SK-N-SH treated with all-trans-retinoic acid at 6 μM for 48 hours (cell line): ENCODE measurements around the gene NUB1.

Experiments
- ATAC-seq: fragments of 200-7000 bp; cut with Tn5 transposase; 3 replicates; pipeline ENCODE4 v1.9.1; 2020; ENCODE audit warnings: mild to moderate bottlenecking, moderate library complexity
- ARNTL ChIP-seq: fragments of 450-650 bp; formaldehyde crosslinking; IDR thresholded peaks from 2 replicates; pipeline ENCODE4 v1.5.0; 2020; ENCODE audit warnings: low read depth, mild to moderate bottlenecking, moderate library complexity, borderline replicate concordance
- BACH2 ChIP-seq: fragments of 250-450 bp; sonication (Bioruptor Pico); IDR thresholded peaks from 2 replicates; pipeline ENCODE4 v1.9.0; 2021; ENCODE audit warnings: mild to moderate bottlenecking, borderline replicate concordance
- CSDC2 ChIP-seq: fragments of 250-450 bp; sonication (Bioruptor Pico); IDR thresholded peaks from 2 replicates; pipeline ENCODE4 v1.5.0; 2020; ENCODE audit warnings: mild to moderate bottlenecking, moderate library complexity
- ESRRG ChIP-seq: fragments of 250-450 bp; sonication (Bioruptor Pico); IDR thresholded peaks from 2 replicates; pipeline ENCODE4 v1.6.1; 2021; ENCODE audit warnings: mild to moderate bottlenecking
- GLIS3 ChIP-seq: fragments of 250-450 bp; sonication (Bioruptor Pico); IDR thresholded peaks from 2 replicates; pipeline ENCODE4 v1.5.0; 2020; ENCODE audit warnings: mild to moderate bottlenecking, moderate library complexity
- ISL1 ChIP-seq: fragments of 250-450 bp; sonication (Bioruptor Pico); IDR thresholded peaks from 2 replicates; pipeline ENCODE4 v2.1.2; 2022; ENCODE audit warnings: mild to moderate bottlenecking, moderate library complexity
- OSR1 ChIP-seq: fragments of 250-450 bp; sonication (Bioruptor Pico); IDR thresholded peaks from 2 replicates; pipeline ENCODE4 v1.8.0; 2022; ENCODE audit warnings: moderate library complexity, mild to moderate bottlenecking, inconsistent platforms
- PPARA ChIP-seq: fragments of 250-450 bp; sonication (Bioruptor Pico); IDR thresholded peaks from 2 replicates; pipeline ENCODE4 v1.5.0; 2020; ENCODE audit warnings: mild to moderate bottlenecking, borderline replicate concordance
- RARB ChIP-seq: fragments of 250-450 bp; sonication (Bioruptor Pico); IDR thresholded peaks from 2 replicates; pipeline ENCODE4 v1.8.0; 2021; ENCODE audit warnings: mild to moderate bottlenecking, moderate library complexity
- SNAI2 ChIP-seq: fragments of 250-450 bp; sonication (Bioruptor Pico); IDR thresholded peaks from 2 replicates; pipeline ENCODE4 v1.5.0; 2020; ENCODE audit warnings: mild to moderate bottlenecking, moderate library complexity
- TOX ChIP-seq: fragments of 250-450 bp; sonication (Bioruptor Pico); IDR thresholded peaks from 2 replicates; pipeline ENCODE4 v1.8.0; 2021; ENCODE audit warnings: mild to moderate bottlenecking, moderate library complexity, borderline replicate concordance
- ZC3H10 ChIP-seq: fragments of 250-450 bp; sonication (Bioruptor Pico); IDR thresholded peaks from 2 replicates; pipeline ENCODE4 v1.5.1; 2021; ENCODE audit warnings: mild to moderate bottlenecking, moderate library complexity
- ZFP3 ChIP-seq: fragments of 250-450 bp; sonication (Bioruptor Pico); IDR thresholded peaks from 2 replicates; pipeline ENCODE4 v1.5.0; 2020; ENCODE audit warnings: mild to moderate bottlenecking, moderate library complexity
- ZFP30 ChIP-seq: fragments of 450-650 bp; formaldehyde crosslinking; IDR thresholded peaks from 2 replicates; pipeline ENCODE4 v1.5.0; 2022; ENCODE audit warnings: mild to moderate bottlenecking, moderate library complexity
- ZNF565 ChIP-seq: fragments of 450-650 bp; formaldehyde crosslinking; conservative IDR thresholded peaks from 2 replicates; pipeline ENCODE4 v1.5.0; 2020; ENCODE audit warnings: low read depth, mild to moderate bottlenecking, moderate library complexity
- ZNF70 ChIP-seq: fragments of 450-650 bp; formaldehyde crosslinking; IDR thresholded peaks from 2 replicates; pipeline ENCODE4 v1.5.0; 2020; ENCODE audit warnings: mild to moderate bottlenecking, moderate library complexity
- ZNF8 ChIP-seq: fragments of 450-650 bp; formaldehyde crosslinking; IDR thresholded peaks from 2 replicates; pipeline ENCODE4 v1.5.0; 2020; ENCODE audit warnings: mild to moderate bottlenecking, moderate library complexity
- TF ChIP-seq, protein P1 (sequence below): fragments of 250-450 bp; sonication (Bioruptor Pico); IDR thresholded peaks from 2 replicates; pipeline ENCODE4 v1.5.1; 2021; ENCODE audit warnings: mild to moderate bottlenecking, moderate library complexity
- TF ChIP-seq, protein P2 (sequence below): fragments of 250-450 bp; sonication (Bioruptor Pico); IDR thresholded peaks from 2 replicates; pipeline ENCODE4 v1.5.1; 2020; ENCODE audit warnings: low read depth, mild to moderate bottlenecking, moderate library complexity
- TF ChIP-seq, protein P3 (sequence below): fragments of 250-450 bp; sonication (Bioruptor Pico); IDR thresholded peaks from 2 replicates; pipeline ENCODE4 v1.8.0; 2021; ENCODE audit warnings: low read depth, mild to moderate bottlenecking, moderate library complexity, borderline replicate concordance
- TF ChIP-seq, protein P4 (sequence below): fragments of 250-450 bp; sonication (Bioruptor Pico); IDR thresholded peaks from 2 replicates; pipeline ENCODE4 v1.5.0; 2020; ENCODE audit warnings: mild to moderate bottlenecking, moderate library complexity
- TF ChIP-seq, protein P5 (sequence below): fragments of 250-450 bp; sonication (Bioruptor Pico); IDR thresholded peaks from 2 replicates; pipeline ENCODE4 v1.8.0; 2020; ENCODE audit warnings: mild to moderate bottlenecking, moderate library complexity, borderline replicate concordance

NUB1 gene

DNA sequence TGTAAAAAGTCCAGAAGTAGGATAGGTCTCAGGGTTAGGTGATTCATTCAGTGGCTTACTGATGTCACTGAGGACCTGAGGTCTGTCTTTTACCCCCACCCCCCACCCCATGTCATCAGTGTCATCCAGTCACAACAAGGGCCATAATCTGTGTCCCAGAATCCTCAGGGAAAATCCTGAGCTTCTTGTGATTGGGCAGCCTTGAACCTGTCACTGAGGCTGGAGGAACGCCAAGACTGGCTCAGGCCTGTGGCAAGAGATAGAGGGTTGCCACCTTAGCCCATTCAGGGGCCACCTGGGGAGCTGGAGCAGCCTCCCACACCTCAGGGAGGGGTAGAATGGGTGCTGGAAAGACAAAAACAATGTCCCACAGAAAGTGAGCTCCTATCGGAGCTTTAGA is 29.7 kb downstream of the NUB1 start:
- no peak for ATAC-seq
- TF ChIP-seq SNAI2 (CRISPR knock-in tag), result no peak
- no peak for TF ChIP-seq ZC3H10 (CRISPR knock-in tag)
- TF ChIP-seq, protein P1, sequence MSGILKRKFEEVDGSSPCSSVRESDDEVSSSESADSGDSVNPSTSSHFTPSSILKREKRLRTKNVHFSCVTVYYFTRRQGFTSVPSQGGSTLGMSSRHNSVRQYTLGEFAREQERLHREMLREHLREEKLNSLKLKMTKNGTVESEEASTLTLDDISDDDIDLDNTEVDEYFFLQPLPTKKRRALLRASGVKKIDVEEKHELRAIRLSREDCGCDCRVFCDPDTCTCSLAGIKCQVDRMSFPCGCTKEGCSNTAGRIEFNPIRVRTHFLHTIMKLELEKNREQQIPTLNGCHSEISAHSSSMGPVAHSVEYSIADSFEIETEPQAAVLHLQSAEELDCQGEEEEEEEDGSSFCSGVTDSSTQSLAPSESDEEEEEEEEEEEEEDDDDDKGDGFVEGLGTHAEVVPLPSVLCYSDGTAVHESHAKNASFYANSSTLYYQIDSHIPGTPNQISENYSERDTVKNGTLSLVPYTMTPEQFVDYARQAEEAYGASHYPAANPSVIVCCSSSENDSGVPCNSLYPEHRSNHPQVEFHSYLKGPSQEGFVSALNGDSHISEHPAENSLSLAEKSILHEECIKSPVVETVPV, result no peak
- no peak for TF ChIP-seq CSDC2 (CRISPR knock-in tag)
- TF ChIP-seq ZFP3 (CRISPR knock-in tag), result no peak
- no peak for TF ChIP-seq RARB (CRISPR knock-in tag)
- TF ChIP-seq, protein P2, sequence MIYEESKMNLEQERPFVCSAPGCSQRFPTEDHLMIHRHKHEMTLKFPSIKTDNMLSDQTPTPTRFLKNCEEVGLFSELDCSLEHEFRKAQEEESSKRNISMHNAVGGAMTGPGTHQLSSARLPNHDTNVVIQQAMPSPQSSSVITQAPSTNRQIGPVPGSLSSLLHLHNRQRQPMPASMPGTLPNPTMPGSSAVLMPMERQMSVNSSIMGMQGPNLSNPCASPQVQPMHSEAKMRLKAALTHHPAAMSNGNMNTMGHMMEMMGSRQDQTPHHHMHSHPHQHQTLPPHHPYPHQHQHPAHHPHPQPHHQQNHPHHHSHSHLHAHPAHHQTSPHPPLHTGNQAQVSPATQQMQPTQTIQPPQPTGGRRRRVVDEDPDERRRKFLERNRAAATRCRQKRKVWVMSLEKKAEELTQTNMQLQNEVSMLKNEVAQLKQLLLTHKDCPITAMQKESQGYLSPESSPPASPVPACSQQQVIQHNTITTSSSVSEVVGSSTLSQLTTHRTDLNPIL (CRISPR knock-in tag), result no peak
- TF ChIP-seq ARNTL (CRISPR knock-in tag), result no peak
- no peak for TF ChIP-seq ZNF565 (CRISPR knock-in tag)
- no peak for TF ChIP-seq ESRRG (CRISPR knock-in tag)
- TF ChIP-seq ZNF8, result no peak
- TF ChIP-seq, protein P3, sequence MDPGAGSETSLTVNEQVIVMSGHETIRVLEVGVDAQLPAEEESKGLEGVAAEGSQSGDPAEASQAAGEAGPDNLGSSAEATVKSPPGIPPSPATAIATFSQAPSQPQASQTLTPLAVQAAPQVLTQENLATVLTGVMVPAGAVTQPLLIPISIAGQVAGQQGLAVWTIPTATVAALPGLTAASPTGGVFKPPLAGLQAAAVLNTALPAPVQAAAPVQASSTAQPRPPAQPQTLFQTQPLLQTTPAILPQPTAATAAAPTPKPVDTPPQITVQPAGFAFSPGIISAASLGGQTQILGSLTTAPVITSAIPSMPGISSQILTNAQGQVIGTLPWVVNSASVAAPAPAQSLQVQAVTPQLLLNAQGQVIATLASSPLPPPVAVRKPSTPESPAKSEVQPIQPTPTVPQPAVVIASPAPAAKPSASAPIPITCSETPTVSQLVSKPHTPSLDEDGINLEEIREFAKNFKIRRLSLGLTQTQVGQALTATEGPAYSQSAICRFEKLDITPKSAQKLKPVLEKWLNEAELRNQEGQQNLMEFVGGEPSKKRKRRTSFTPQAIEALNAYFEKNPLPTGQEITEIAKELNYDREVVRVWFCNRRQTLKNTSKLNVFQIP, result no peak
- TF ChIP-seq PPARA (CRISPR knock-in tag), result no peak
- TF ChIP-seq GLIS3 (CRISPR knock-in tag), result no peak
- no peak for TF ChIP-seq BACH2 (CRISPR knock-in tag)
- TF ChIP-seq, protein P4, sequence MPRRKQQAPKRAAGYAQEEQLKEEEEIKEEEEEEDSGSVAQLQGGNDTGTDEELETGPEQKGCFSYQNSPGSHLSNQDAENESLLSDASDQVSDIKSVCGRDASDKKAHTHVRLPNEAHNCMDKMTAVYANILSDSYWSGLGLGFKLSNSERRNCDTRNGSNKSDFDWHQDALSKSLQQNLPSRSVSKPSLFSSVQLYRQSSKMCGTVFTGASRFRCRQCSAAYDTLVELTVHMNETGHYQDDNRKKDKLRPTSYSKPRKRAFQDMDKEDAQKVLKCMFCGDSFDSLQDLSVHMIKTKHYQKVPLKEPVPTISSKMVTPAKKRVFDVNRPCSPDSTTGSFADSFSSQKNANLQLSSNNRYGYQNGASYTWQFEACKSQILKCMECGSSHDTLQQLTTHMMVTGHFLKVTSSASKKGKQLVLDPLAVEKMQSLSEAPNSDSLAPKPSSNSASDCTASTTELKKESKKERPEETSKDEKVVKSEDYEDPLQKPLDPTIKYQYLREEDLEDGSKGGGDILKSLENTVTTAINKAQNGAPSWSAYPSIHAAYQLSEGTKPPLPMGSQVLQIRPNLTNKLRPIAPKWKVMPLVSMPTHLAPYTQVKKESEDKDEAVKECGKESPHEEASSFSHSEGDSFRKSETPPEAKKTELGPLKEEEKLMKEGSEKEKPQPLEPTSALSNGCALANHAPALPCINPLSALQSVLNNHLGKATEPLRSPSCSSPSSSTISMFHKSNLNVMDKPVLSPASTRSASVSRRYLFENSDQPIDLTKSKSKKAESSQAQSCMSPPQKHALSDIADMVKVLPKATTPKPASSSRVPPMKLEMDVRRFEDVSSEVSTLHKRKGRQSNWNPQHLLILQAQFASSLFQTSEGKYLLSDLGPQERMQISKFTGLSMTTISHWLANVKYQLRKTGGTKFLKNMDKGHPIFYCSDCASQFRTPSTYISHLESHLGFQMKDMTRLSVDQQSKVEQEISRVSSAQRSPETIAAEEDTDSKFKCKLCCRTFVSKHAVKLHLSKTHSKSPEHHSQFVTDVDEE (CRISPR knock-in tag), result no peak
- TF ChIP-seq, protein P5, sequence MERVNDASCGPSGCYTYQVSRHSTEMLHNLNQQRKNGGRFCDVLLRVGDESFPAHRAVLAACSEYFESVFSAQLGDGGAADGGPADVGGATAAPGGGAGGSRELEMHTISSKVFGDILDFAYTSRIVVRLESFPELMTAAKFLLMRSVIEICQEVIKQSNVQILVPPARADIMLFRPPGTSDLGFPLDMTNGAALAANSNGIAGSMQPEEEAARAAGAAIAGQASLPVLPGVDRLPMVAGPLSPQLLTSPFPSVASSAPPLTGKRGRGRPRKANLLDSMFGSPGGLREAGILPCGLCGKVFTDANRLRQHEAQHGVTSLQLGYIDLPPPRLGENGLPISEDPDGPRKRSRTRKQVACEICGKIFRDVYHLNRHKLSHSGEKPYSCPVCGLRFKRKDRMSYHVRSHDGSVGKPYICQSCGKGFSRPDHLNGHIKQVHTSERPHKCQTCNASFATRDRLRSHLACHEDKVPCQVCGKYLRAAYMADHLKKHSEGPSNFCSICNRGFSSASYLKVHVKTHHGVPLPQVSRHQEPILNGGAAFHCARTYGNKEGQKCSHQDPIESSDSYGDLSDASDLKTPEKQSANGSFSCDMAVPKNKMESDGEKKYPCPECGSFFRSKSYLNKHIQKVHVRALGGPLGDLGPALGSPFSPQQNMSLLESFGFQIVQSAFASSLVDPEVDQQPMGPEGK (CRISPR knock-in tag), result no peak
- no peak for TF ChIP-seq ZFP30

DNA sequence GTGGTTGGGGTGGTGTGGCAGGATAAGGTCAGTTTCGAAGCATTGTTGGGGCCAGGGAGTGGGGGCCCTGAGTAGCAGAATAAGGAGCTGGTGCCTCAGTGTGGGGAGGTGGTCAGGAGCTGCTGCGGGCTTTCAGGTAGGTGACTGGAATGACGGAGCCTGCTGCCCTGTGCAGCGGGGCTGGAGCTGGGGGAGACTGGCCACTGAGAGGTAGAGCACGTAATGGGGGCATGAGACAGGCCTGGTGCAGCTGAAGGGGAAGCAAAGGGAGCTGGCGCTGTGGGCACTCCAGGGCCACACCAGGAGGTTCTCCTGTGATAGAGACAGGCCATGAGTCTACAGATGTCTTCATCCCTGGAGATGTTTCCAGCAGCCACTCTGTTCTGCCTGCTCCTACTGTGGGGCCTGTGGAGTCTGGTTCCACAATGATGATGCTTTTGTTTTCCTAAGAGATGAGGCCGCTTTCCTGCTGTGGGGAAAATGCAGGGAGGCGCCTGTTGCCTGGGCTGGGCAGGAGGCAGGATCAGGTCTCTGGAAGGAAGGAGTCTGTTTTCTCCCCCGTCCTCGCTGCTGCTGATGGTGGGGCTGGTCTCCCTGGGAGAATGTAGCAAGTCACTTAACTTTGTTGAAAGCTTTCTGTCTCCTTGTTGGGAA is 31.1 kb downstream of the NUB1 start:
- no peak for ATAC-seq

DNA sequence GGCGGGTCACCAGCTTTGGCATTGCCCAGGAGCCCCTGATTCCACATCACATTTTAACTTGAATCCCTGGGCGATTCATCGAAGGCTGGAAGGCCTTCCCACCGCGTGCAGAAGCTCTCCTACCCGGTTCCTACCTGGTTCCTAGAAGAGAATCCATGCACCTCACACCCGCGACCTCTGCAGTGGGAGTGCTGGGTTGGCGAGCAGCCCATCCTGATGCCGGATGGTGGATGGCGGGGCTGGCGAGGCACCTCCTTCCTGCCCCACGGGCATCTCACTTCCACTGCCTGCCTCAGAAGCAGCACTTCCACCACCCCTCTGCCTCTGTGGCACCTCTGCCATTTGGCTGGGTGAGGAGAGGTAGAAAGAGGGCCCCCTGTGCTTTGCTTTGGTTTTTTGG is 32.0 kb downstream of the NUB1 start:
- ATAC-seq, result no peak; the same call in 2 of the 3 replicates
- TF ChIP-seq PPARA (CRISPR knock-in tag) (no peak), ISL1 (CRISPR knock-in tag) (no peak), ZFP30 (no peak), TOX (CRISPR knock-in tag) (no peak), ZNF565 (CRISPR knock-in tag) (no peak), CSDC2 (CRISPR knock-in tag) (no peak), ZNF70 (CRISPR knock-in tag) (no peak), BACH2 (CRISPR knock-in tag) (no peak), RARB (CRISPR knock-in tag) (no peak), ZNF8 (no peak), ARNTL (CRISPR knock-in tag) (no peak), ZC3H10 (CRISPR knock-in tag) (no peak), ZFP3 (CRISPR knock-in tag) (no peak)
- TF ChIP-seq, protein P2 (CRISPR knock-in tag), result no peak
- TF ChIP-seq, protein P5 (CRISPR knock-in tag), result no peak
- TF ChIP-seq, protein P1, result no peak

More for the DNA sequence above, 31.1 kb downstream of the NUB1 start:
- TF ChIP-seq OSR1 (CRISPR knock-in tag) (no peak), CSDC2 (CRISPR knock-in tag) (no peak)
